ENCODE measurements around the gene ARHGDIB.
A peak's percentile ranks its signal among the peaks of the same experiment; 100 is the strongest.

Gene ARHGDIB

GRCh38 chr12:14991069-14991468, 29.7 kb upstream of the ARHGDIB start:
- H3K9me3 ChIP-seq: no peaks in the 10 kb centered on the region
- peaks cover 0 to 13% (median 5%) of the 10 kb centered on the region in 4 donors for H3K4me1 ChIP-seq
- TF ChIP-seq CTCF (IDR thresholded peaks at IDR 0.05): no peak
- intact Hi-C loops (cut with DNase I; ENCODE audit: low total_unique reads): loop anchor here (5.0 kb wide), 1 partner anchor 269 kb away; no protein-coding TSS in a partner anchor
- no peaks in the 10 kb centered on the region for H3K27me3 ChIP-seq
- H3K36me3 ChIP-seq: no peaks in the 10 kb centered on the region
- no peak overlapping the region for H3K4me3 ChIP-seq
- no peak overlapping the region for H3K27ac ChIP-seq
- DNase-seq: no peak

GRCh38 chr12:14989790-14990189, 28.4 kb upstream of the ARHGDIB start:
- no peak for TF ChIP-seq CTCF (IDR thresholded peaks at IDR 0.05)
- no peaks in the 10 kb centered on the region for H3K9me3 ChIP-seq
- intact Hi-C loops (cut with DNase I; ENCODE audit: low total_unique reads): loop anchor here (5.0 to 10.0 kb wide), 3 partner anchors 55 to 267 kb away; partner anchors contain the start of gene ERP27
- H3K4me1 ChIP-seq: peaks cover 0 to 8% (median 0%) of the 10 kb centered on the region in 4 donors
- no peaks in the 10 kb centered on the region for H3K36me3 ChIP-seq
- no peak overlapping the region for H3K4me3 ChIP-seq
- H3K27me3 ChIP-seq: no peaks in the 10 kb centered on the region
- DNase-seq: no peak
- no peak overlapping the region for H3K27ac ChIP-seq

GRCh38 chr12:14988035-14988434, 26.6 kb upstream of the ARHGDIB start:
- no peaks in the 10 kb centered on the region for H3K9me3 ChIP-seq
- H3K27me3 ChIP-seq: no peaks in the 10 kb centered on the region
- H3K36me3 ChIP-seq: no peaks in the 10 kb centered on the region
- DNase-seq: no peak
- no peaks in the 10 kb centered on the region for H3K4me1 ChIP-seq
- H3K4me3 ChIP-seq: no peak overlapping the region
- intact Hi-C loops (cut with DNase I; ENCODE audit: low total_unique reads): loop anchor here (5.0 to 10.0 kb wide), 2 partner anchors 53 to 141 kb away; partner anchors contain the start of gene ERP27
- no peak for TF ChIP-seq CTCF (IDR thresholded peaks at IDR 0.05)
- no peak overlapping the region for H3K27ac ChIP-seq

- H3K4me1 ChIP-seq: no peaks in the 10 kb centered on the region
- intact Hi-C loops (cut with DNase I; ENCODE audit: low total_unique reads): loop anchor here (5.0 to 10.0 kb wide), 2 partner anchors 52 to 139 kb away; partner anchors contain the start of gene ERP27
- no peaks in the 10 kb centered on the region for H3K9me3 ChIP-seq
- no peak for DNase-seq
- H3K36me3 ChIP-seq: no peaks in the 10 kb centered on the region
- TF ChIP-seq CTCF (IDR thresholded peaks at IDR 0.05): peak in 1 of 2 experiments; percentile 12
- H3K27me3 ChIP-seq: no peaks in the 10 kb centered on the region
- no peak overlapping the region for H3K4me3 ChIP-seq
- H3K27ac ChIP-seq: no peak overlapping the region
These were observed 25.0 kb upstream of the ARHGDIB start for GRCh38 chr12:14986449-14986848.

GRCh38 chr12:14984766-14985285, 23.4 kb upstream of the ARHGDIB start:
- no peak for TF ChIP-seq CTCF (IDR thresholded peaks at IDR 0.05)
- DNase-seq: no peak
- no peak overlapping the region for H3K27ac ChIP-seq
- H3K27me3 ChIP-seq: no peaks in the 10 kb centered on the region
- H3K4me1 ChIP-seq: no peaks in the 10 kb centered on the region
- no peaks in the 10 kb centered on the region for H3K9me3 ChIP-seq
- H3K36me3 ChIP-seq: no peaks in the 10 kb centered on the region
- H3K4me3 ChIP-seq: no peak overlapping the region
- intact Hi-C loops (cut with DNase I; ENCODE audit: low total_unique reads): loop anchor here (5.0 to 10.0 kb wide), 2 partner anchors 50 to 138 kb away; partner anchors contain the start of gene ERP27
